PFSK-1 (cell line): ENCODE measurements around the gene ADGRF5.

ENCODE experiments used
- FOXP2 ChIP-seq: optimal IDR thresholded peaks from 2 replicates; pipeline ENCODE3; 2011; ENCODE audit warnings: borderline replicate concordance, control low read depth, inconsistent platforms; ENCODE audit not compliant: insufficient read depth; ENCODE audit errors: extremely low read length, extremely low read depth
- POLR2AphosphoS5 ChIP-seq: IDR thresholded peaks from 2 replicates; pipeline ENCODE4 v1.6.1; 2012; ENCODE audit warnings: low read depth, mild to moderate bottlenecking, control low read depth, low read length, moderate library complexity
- SIN3A ChIP-seq: IDR thresholded peaks from 2 replicates; pipeline ENCODE4 v1.6.1; 2012; ENCODE audit warnings: mild to moderate bottlenecking, low read length, moderate library complexity, borderline replicate concordance; ENCODE audit not compliant: insufficient read depth
- TF ChIP-seq, protein P1 (sequence below), 2 experiments: IDR thresholded peaks; 2 replicates each; pipeline versions ENCODE4 v1.6.1 to v1.8.0; 2011 to 2012; ENCODE audit warnings: low read depth in 2 of 2, low read length in 2 of 2, control low read depth in 1 of 2, inconsistent platforms in 1 of 2, mild to moderate bottlenecking in 1 of 2, moderate library complexity in 1 of 2; ENCODE audit not compliant: insufficient read depth in 1 of 2

DNA sequence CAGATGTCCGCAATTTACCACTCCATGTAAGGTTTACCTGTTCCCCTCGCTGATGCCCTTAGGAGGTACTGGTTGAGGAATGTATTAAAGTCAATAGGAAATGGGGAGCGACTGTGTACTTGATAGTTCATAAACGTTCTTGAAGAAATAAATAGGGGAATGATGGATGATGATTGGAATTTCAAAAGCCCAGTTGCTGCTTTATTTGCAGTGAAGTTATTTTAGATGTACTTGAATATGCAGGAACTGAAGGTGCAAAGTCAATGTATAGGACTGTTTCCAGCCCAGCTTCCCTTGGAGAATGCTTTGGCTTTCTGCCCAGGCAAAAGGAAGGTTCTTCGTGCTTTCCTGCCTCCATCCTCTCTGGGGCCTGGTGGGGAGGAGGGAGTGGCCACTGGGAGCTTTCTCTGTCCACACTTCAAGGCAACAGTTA is 19.8 kb downstream of the ADGRF5 start:
- TF ChIP-seq SIN3A (no peak), POLR2AphosphoS5 (no peak), FOXP2 (no peak)
- TF ChIP-seq, protein P1, sequence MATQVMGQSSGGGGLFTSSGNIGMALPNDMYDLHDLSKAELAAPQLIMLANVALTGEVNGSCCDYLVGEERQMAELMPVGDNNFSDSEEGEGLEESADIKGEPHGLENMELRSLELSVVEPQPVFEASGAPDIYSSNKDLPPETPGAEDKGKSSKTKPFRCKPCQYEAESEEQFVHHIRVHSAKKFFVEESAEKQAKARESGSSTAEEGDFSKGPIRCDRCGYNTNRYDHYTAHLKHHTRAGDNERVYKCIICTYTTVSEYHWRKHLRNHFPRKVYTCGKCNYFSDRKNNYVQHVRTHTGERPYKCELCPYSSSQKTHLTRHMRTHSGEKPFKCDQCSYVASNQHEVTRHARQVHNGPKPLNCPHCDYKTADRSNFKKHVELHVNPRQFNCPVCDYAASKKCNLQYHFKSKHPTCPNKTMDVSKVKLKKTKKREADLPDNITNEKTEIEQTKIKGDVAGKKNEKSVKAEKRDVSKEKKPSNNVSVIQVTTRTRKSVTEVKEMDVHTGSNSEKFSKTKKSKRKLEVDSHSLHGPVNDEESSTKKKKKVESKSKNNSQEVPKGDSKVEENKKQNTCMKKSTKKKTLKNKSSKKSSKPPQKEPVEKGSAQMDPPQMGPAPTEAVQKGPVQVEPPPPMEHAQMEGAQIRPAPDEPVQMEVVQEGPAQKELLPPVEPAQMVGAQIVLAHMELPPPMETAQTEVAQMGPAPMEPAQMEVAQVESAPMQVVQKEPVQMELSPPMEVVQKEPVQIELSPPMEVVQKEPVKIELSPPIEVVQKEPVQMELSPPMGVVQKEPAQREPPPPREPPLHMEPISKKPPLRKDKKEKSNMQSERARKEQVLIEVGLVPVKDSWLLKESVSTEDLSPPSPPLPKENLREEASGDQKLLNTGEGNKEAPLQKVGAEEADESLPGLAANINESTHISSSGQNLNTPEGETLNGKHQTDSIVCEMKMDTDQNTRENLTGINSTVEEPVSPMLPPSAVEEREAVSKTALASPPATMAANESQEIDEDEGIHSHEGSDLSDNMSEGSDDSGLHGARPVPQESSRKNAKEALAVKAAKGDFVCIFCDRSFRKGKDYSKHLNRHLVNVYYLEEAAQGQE (IDR thresholded peaks at IDR 0.05; ENCODE audit: insufficient read depth in 1 of 2, low read depth in 2 of 2, low read length in 2 of 2): no peak
